K562 (cell line): ENCODE measurements around the gene ACSM6. TPM values are rescaled to one million over a fixed set of nuclear protein-coding genes. Genes with fewer than 3 reads are reported as not detected.

ENCODE experiments used
- ATAC-seq: fragments of 200-7000 bp; cut with Tn5 transposase; 3 replicates; pipeline ENCODE4 v1.9.1; 2020; ENCODE audit warnings: moderate library complexity
- BruUV-seq: library from RNA; stranded (reverse); fragments of 400-500 nt; replicated peaks from 2 replicates; lab custom pipeline; 2021; lab: Mats Ljungman, UMichigan
- CTCF ChIA-PET: fragments of 300-600 bp; formaldehyde crosslinking; extraction: SDS; loops from one replicate; lab custom pipeline; 2021; ENCODE audit warnings: low intra/inter-chr PET ratio; lab: Yijun Ruan, JAX
- POLR2A ChIA-PET: fragments of 300-600, 350-650 bp; sonication (Branson Sonifier 250); formaldehyde crosslinking; extraction: SDS; loops from one replicate; lab custom pipeline; 2021; ENCODE audit warnings: antibody characterized with exemption, inconsistent platforms; lab: Yijun Ruan, JAX
- DNase-seq, 4 experiments: peaks; one replicate each; pipeline versions ENCODE4 v3.0.0 to v3.0.0-alpha.2; 2011 to 2018; ENCODE audit warnings: low spot score in 3 of 4, mixed read lengths in 3 of 4; ENCODE audit errors: extremely low read depth in 1 of 4
- FAIRE-seq: peaks from 2 replicates; lab custom pipeline; 2011; peaks lifted over from hg19 to GRCh38; lab: Jason Lieb, UNC
- H2AFZ ChIP-seq: 2 replicates; pipeline ENCODE4 v1.6.0; 2011; ENCODE audit warnings: low read depth, low read length, control low read depth, inconsistent platforms
- H3K27ac ChIP-seq: fragments of 200-600 bp; 3 replicates; pipeline ENCODE4 v1.8.0; 2011; ENCODE audit warnings: low read depth, mild to moderate bottlenecking, control low read depth, inconsistent platforms, low read length, moderate library complexity, mixed read lengths; ENCODE audit errors: extremely low read depth
- H3K27me3 ChIP-seq, 2 experiments: fragments of 300-600 bp in 1 of 2; 2 replicates in 1 of 2; 3 replicates in 1 of 2; pipeline versions ENCODE4 v1.6.0 to v1.8.0; 2011; ENCODE audit warnings: inconsistent platforms in 2 of 2, low read length in 2 of 2, mild to moderate bottlenecking in 1 of 2, mixed read lengths in 1 of 2, moderate library complexity in 1 of 2; ENCODE audit not compliant: control insufficient read depth in 2 of 2, insufficient read depth in 2 of 2
- H3K36me3 ChIP-seq: fragments of 300-600 bp; 3 replicates; pipeline ENCODE4 v1.8.0; 2011; ENCODE audit warnings: mild to moderate bottlenecking, low read length, inconsistent platforms; ENCODE audit not compliant: control insufficient read depth, insufficient read depth
- H3K4me1 ChIP-seq, 2 experiments: fragments of 200-600 bp in 1 of 2; replicated peaks in 1 of 2; 2 replicates in 1 of 2; 3 replicates in 1 of 2; pipeline versions ENCODE4 v1.5.1 to v1.8.0; 2011; ENCODE audit warnings: inconsistent platforms in 2 of 2, low read length in 2 of 2, mild to moderate bottlenecking in 1 of 2, mixed read lengths in 1 of 2, moderate library complexity in 1 of 2; ENCODE audit not compliant: control insufficient read depth in 2 of 2, insufficient read depth in 2 of 2
- H3K4me2 ChIP-seq: 2 replicates; pipeline ENCODE4 v1.6.1; 2011; ENCODE audit warnings: low read length, control low read depth, inconsistent platforms, mixed read lengths; ENCODE audit not compliant: insufficient read depth
- H3K4me3 ChIP-seq: fragments of 200-600 bp; sonication (generic), shearing (Covaris generic); 2 replicates; pipeline ENCODE4 v1.5.1; 2016; ENCODE audit warnings: control low read depth, inconsistent platforms
- H3K79me2 ChIP-seq: fragments of 200-600 bp; 3 replicates; pipeline ENCODE4 v1.8.0; 2011; ENCODE audit warnings: low read length, inconsistent platforms; ENCODE audit not compliant: control insufficient read depth, insufficient read depth
- H3K9ac ChIP-seq, 2 experiments: 2 replicates each; pipeline versions ENCODE4 v1.6.0 to v1.6.1; 2011; ENCODE audit warnings: low read depth in 2 of 2, low read length in 2 of 2, control low read depth in 1 of 2, inconsistent platforms in 1 of 2, mild to moderate bottlenecking in 1 of 2, mixed read lengths in 1 of 2; ENCODE audit not compliant: insufficient read depth in 1 of 2
- H3K9me1 ChIP-seq: one replicate; pipeline ENCODE4 v1.6.0; 2011; ENCODE audit warnings: inconsistent platforms, mild to moderate bottlenecking, low read length, moderate library complexity; ENCODE audit not compliant: control insufficient read depth, insufficient read depth
- H3K9me3 ChIP-seq: replicated peaks from 2 replicates; pipeline ENCODE4 v1.5.1; 2011; ENCODE audit warnings: low read depth, low read length, inconsistent platforms; ENCODE audit not compliant: control insufficient read depth, insufficient read depth
- H4K20me1 ChIP-seq: replicated peaks from 2 replicates; pipeline ENCODE4 v1.6.1; 2011; ENCODE audit warnings: low read length, inconsistent platforms, mixed read lengths; ENCODE audit not compliant: control insufficient read depth, insufficient read depth
- FOXP4 ChIP-seq: sonication (generic); formaldehyde crosslinking; IDR thresholded peaks from 2 replicates; pipeline ENCODE4 v1.8.0; 2022; ENCODE audit warnings: mild to moderate bottlenecking, missing genetic modification reagents, borderline replicate concordance
- HINFP ChIP-seq: fragments of 450-650 bp; conservative IDR thresholded peaks from 2 replicates; pipeline ENCODE4 v1.6.1; 2016; ENCODE audit warnings: missing genetic modification characterization, low read depth, mild to moderate bottlenecking, control low read depth, missing compliant biosample characterization
- KLF10 ChIP-seq: fragments of 250-450 bp; sonication (Bioruptor Pico); IDR thresholded peaks from 2 replicates; pipeline ENCODE4 v1.6.1; 2021; ENCODE audit warnings: matching md5 sums
- PHB2 ChIP-seq: fragments of 450-650 bp; IDR thresholded peaks from 2 replicates; pipeline ENCODE4 v1.6.1; 2017; ENCODE audit warnings: low read depth
- SMAD4 ChIP-seq: fragments of 250-450 bp; sonication (Bioruptor Pico); conservative IDR thresholded peaks from 2 replicates; pipeline ENCODE4 v1.8.0; 2021; ENCODE audit warnings: inconsistent platforms, mild to moderate bottlenecking, moderate library complexity
- YY1 ChIP-seq, 3 experiments: IDR thresholded peaks; 2 replicates each; pipeline ENCODE4 v1.6.1; 2011; ENCODE audit warnings: low read length in 2 of 3, mild to moderate bottlenecking in 2 of 3, moderate library complexity in 2 of 3, borderline replicate concordance in 1 of 3, control low read depth in 1 of 3, low read depth in 1 of 3; ENCODE audit not compliant: insufficient read depth in 3 of 3, insufficient replicate concordance in 2 of 3, control insufficient read depth in 1 of 3, insufficient read length in 1 of 3; ENCODE audit errors: extremely low read depth in 1 of 3
- ZNF551 ChIP-seq: fragments of 250-450 bp; sonication (Bioruptor Pico); IDR thresholded peaks from 2 replicates; pipeline ENCODE4 v1.5.0; 2021; ENCODE audit warnings: mild to moderate bottlenecking, moderate library complexity
- ZNF609 ChIP-seq: sonication (generic); formaldehyde crosslinking; IDR thresholded peaks from 2 replicates; pipeline ENCODE4 v1.8.1; 2023; ENCODE audit warnings: missing genetic modification reagents, mild to moderate bottlenecking, borderline replicate concordance
- WGBS: fragments of 100-300 bp; shearing (Covaris generic); methylation state at CpG from one replicate; pipeline ENCODE4 v1.1.6; 2016; ENCODE audit warnings: low coverage, mixed read lengths; ENCODE audit not compliant: insufficient coverage; ENCODE audit errors: missing lambda C conversion rate; 5-methylcytosine and 5-hydroxymethylcytosine counted together
- in situ Hi-C: fragments of 300-500 bp; cut with MboI; formaldehyde crosslinking; loops from 4 replicates; pipeline ENCODE4 v1.15.0; 2018; ENCODE audit warnings: inconsistent platforms, mixed read lengths
- intact Hi-C: fragments of 100-400 bp; cut with micrococcal nuclease; formaldehyde crosslinking; loops from 2 replicates; pipeline ENCODE4 v1.14.2; 2022
- polyA plus RNA-seq, 8 experiments: library from polyadenylated mRNA; depleted of rRNA in 4 of 8; stranded (reverse) in 5 of 8; unstranded in 3 of 8; fragments of >200 nt; fragmentation: Nextera tagmentation in 2 of 8; fragmentation: Illumina TruSeq in 1 of 8; extraction: Ambion mirVana in 2 of 8; extraction: Trizol in 1 of 8; gene quantifications; 2 replicates each; pipeline versions ENCODE4 v1.2.1 to v1.2.3, GENCODE V29; 2011 to 2014; ENCODE audit warnings: inconsistent platforms in 1 of 8, missing spikeins in 1 of 8
- total RNA-seq, 7 experiments: library from RNA; depleted of rRNA in 6 of 7; stranded (reverse); fragments of >200 nt in 6 of 7; fragmentation: Illumina TruSeq in 2 of 7; extraction: Trizol in 2 of 7; gene quantifications; 2 replicates each; pipeline versions ENCODE4 v1.2.1 to v1.2.3, GENCODE V29; 2011 to 2021; ENCODE audit warnings: low replicate concordance in 1 of 7
- TF ChIP-seq, protein P1 (sequence below): fragments of 200-800 bp; sonication (Bioruptor generic); IDR thresholded peaks from 2 replicates; pipeline ENCODE4 v1.6.1; 2017; ENCODE audit warnings: missing genetic modification characterization, missing compliant biosample characterization

ACSM6 gene
- total and polyA plus RNA-seq, 9 of the 15 experiments (the other 6 are each of a cell fraction or from before 2014, with no cell fraction given): not detected

DNA sequence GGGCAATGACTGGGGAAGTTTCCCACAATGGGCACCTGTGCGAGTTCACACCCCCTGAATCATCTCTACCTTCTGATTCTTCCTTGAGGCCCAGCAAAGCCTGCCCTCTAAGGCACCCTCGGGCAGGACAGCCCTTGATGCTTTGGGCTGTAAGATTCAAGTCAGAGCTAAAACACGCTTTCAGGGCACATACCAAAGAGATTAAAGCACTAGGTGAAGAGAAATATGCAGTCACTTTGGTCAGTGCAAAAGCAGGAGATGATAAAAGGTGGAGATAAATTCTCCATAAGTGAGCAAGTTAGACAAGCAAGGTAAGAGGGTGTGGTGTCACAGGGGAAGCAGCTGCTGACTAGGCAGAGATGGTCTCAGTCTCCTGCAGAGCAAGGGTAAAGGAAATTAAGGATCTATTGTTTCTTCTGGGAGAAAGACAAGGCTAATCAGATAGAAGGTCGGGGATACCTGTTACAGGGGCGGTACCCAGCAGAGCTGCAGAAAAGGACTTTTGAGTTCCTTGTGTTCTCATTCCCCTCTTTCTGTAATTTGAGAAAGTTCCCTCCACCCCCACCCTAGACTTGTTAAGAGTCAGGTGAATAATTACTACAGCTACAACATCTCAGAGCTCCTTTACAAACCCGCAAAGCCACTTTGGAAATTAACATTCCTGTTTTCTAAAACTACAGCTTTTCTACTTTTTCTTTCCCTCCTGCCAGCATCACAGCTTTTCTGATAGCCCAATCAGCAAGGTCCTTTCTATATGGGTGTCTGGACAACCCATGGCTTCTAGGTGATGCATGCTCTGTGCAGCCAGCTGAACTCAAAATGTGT lies 70.4 kb downstream of the ACSM6 start:
- WGBS: 90% methylated on average over 3 of the region's 6 CpGs
- intact Hi-C loops (no loop called here), in situ Hi-C loops (no loop called here)
- no peaks in the 10 kb centered on the region for H3K9me3 ChIP-seq
- H3K36me3 ChIP-seq: peaks cover 77% of the 10 kb centered on the region; the same call in 2 of the 3 replicates
- no peaks in the 10 kb centered on the region for H4K20me1 ChIP-seq
- DNase-seq: no peak
- H3K27ac ChIP-seq: no peak overlapping the region; the same call in 2 of the 3 replicates
- ATAC-seq: no peak
- no peak overlapping the region for H3K9ac ChIP-seq
- BruUV-seq: no TSS peak
- CTCF ChIA-PET: no interaction called here
- no peaks in the 10 kb centered on the region for H3K9me1 ChIP-seq
- no peak overlapping the region for H2AFZ ChIP-seq
- H3K4me2 ChIP-seq: no peak overlapping the region
- no peaks in the 10 kb centered on the region for H3K27me3 ChIP-seq
- no peak for FAIRE-seq
- H3K4me3 ChIP-seq: no peak overlapping the region
- POLR2A ChIA-PET: interaction anchor here (1.0 to 1.1 kb wide), 2 partner anchors 26 to 75 kb away, joined by 3 read pairs; partner anchors contain the start of gene PDLIM1
- peaks cover 5 to 25% of the 10 kb centered on the region in 2 experiments; a peak in 4 of 5 replicates for H3K4me1 ChIP-seq
- H3K79me2 ChIP-seq: 0 out of 3 replicates have a peak, but pooled peaks cover 7% of the 10 kb centered on the region
- no peak for TF ChIP-seq SMAD4 (CRISPR knock-in tag)
- no peak for TF ChIP-seq ZNF551 (CRISPR knock-in tag)
- no peak for TF ChIP-seq FOXP4
- TF ChIP-seq HINFP: no peak
- TF ChIP-seq YY1 (IDR thresholded peaks at IDR 0.05; ENCODE audit: borderline replicate concordance in 1 of 3, control insufficient read depth in 1 of 3, extremely low read depth in 1 of 3, insufficient read depth in 3 of 3, insufficient read length in 1 of 3, insufficient replicate concordance in 2 of 3, low read depth in 1 of 3, low read length in 2 of 3): no peak
- no peak for TF ChIP-seq PHB2
- no peak for TF ChIP-seq ZNF609 (CRISPR knock-in tag)
- TF ChIP-seq KLF10 (CRISPR knock-in tag): no peak
- TF ChIP-seq, protein P1, sequence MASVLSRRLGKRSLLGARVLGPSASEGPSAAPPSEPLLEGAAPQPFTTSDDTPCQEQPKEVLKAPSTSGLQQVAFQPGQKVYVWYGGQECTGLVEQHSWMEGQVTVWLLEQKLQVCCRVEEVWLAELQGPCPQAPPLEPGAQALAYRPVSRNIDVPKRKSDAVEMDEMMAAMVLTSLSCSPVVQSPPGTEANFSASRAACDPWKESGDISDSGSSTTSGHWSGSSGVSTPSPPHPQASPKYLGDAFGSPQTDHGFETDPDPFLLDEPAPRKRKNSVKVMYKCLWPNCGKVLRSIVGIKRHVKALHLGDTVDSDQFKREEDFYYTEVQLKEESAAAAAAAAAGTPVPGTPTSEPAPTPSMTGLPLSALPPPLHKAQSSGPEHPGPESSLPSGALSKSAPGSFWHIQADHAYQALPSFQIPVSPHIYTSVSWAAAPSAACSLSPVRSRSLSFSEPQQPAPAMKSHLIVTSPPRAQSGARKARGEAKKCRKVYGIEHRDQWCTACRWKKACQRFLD (CRISPR knock-in tag): no peak
